Prostate gland (tissue), 2 donors: ENCODE data around the gene FBXL16. TPM values are rescaled to one million over a fixed set of nuclear protein-coding genes. Genes with fewer than 3 reads are reported as not detected.

Experiments
- DNase-seq: peaks from one replicate; pipeline ENCODE4 v3.0.0-alpha.2; 2019; ENCODE audit warnings: low spot score
- H3K27ac ChIP-seq, 2 donors: fragments of 200-600 bp; sonication (generic); 2 replicates each; pipeline ENCODE4 v1.5.1; 2017 to 2019
- H3K27me3 ChIP-seq: fragments of 200-600 bp; sonication (generic); replicated peaks from 2 replicates; pipeline ENCODE4 v1.5.1; 2019; ENCODE audit not compliant: insufficient read depth
- H3K36me3 ChIP-seq, 2 donors: fragments of 200-600 bp; sonication (generic); 1 replicate in 1 of 2; 2 replicates in 1 of 2; pipeline versions ENCODE4 v1.5.1 to v1.8.1; 2017 to 2019
- H3K4me1 ChIP-seq: fragments of 200-600 bp; sonication (generic); replicated peaks from 2 replicates; pipeline ENCODE4 v1.5.1; 2019
- H3K4me3 ChIP-seq, 2 donors: fragments of 200-600 bp; sonication (generic); 2 replicates each; pipeline ENCODE4 v1.5.1; 2017 to 2019
- H3K9me3 ChIP-seq: fragments of 200-600 bp; sonication (generic); 2 replicates; pipeline ENCODE4 v1.5.1; 2017
- POLR2A ChIP-seq: fragments of 450-650 bp; IDR thresholded peaks from one replicate; pipeline ENCODE4 v1.6.1; 2016; ENCODE audit warnings: antibody characterized with exemption, mild to moderate bottlenecking
- POLR2AphosphoS5 ChIP-seq: sonication (generic); formaldehyde crosslinking; IDR thresholded peaks from one replicate; pipeline ENCODE4 v1.6.1; 2017; ENCODE audit warnings: antibody characterized with exemption
- WGBS: methylation state at CpG from one replicate; pipeline ENCODE4 v1.1.5; 2018; 5-methylcytosine and 5-hydroxymethylcytosine counted together
- intact Hi-C: fragments of 100-400 bp; cut with DNase I; formaldehyde crosslinking; loops from one replicate; pipeline ENCODE4 v1.14.2; 2022
- total RNA-seq, 2 donors: library from RNA; depleted of rRNA; stranded (reverse); fragments of >200 nt; gene quantifications; one replicate each; pipeline ENCODE4 v1.1.0, GENCODE V29; 2016
- TF ChIP-seq, protein P1 (sequence below), 4 experiments: fragments of 200-600 bp in 2 of 4; fragments of 450-650 bp in 2 of 4; sonication (generic) in 2 of 4; IDR thresholded peaks; 1 replicate in 3 of 4; 2 replicates in 1 of 4; pipeline ENCODE4 v1.5.1; 2016 to 2019; ENCODE audit warnings: antibody characterized with exemption in 4 of 4, mild to moderate bottlenecking in 2 of 4, moderate library complexity in 2 of 4

Gene FBXL16
- total RNA-seq, 2 donors from 2014 or later: 6.1 to 9.1 TPM

DNA sequence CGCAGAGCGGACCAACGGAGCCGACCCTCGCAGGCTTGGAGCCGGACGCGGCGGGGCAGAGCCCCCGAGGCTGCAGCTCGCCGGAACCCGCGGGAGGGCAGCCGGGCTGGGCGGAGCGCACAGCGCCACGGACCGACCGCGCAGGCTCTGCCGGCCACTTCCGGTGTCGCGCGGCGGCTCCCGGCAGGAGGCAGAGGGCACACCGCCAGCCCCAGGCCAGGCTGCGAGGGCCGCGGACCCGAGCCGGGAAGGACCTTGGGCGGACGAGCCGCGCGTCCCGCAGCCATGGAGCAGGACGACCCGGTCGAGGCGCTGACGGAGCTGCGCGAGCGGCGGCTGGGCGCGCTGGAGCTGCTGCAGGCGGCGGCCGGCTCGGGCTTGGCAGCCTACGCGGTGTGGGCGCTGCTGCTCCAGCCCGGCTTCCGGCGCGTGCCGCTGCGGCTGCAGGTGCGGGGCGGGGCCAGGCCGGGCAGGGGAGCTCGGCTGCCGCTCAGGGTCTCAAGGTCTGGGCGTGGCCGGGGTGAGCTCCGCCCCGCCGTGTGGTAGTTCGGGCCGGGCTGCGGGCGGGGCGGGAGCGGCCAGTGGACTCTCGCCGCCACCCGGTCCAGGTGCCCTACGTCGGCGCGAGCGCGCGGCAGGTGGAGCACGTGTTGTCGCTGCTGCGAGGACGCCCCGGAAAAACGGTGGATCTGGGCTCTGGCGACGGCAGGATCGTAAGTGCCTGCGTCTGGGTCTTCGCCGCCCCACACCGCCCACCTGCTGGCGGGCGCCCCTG, 15.6 kb upstream of the FBXL16 start, which contains the start of gene ANTKMT:
ANTKMT (plus strand) TSS at position 157 of the 775 bp plus-strand sequence; CDS start at position 286, 129 bp downstream.
- DNase-seq: peak; percentile 65
- Histone ChIP-seq H3K9me3 (no peaks in the 10 kb centered on the region), H3K27me3 (no peaks in the 10 kb centered on the region), H3K36me3 (no peaks in the 10 kb centered on the region), H3K4me3 (peak within 1 kb of the TSS; percentile 61 to 79), H3K4me1 (peaks cover 18% of the 10 kb centered on the region), H3K27ac (peak within 1 kb of the TSS; percentile 51 to 76)
- WGBS: 17% methylated on average over 51 of the region's 106 CpGs
- TF ChIP-seq, protein P1, sequence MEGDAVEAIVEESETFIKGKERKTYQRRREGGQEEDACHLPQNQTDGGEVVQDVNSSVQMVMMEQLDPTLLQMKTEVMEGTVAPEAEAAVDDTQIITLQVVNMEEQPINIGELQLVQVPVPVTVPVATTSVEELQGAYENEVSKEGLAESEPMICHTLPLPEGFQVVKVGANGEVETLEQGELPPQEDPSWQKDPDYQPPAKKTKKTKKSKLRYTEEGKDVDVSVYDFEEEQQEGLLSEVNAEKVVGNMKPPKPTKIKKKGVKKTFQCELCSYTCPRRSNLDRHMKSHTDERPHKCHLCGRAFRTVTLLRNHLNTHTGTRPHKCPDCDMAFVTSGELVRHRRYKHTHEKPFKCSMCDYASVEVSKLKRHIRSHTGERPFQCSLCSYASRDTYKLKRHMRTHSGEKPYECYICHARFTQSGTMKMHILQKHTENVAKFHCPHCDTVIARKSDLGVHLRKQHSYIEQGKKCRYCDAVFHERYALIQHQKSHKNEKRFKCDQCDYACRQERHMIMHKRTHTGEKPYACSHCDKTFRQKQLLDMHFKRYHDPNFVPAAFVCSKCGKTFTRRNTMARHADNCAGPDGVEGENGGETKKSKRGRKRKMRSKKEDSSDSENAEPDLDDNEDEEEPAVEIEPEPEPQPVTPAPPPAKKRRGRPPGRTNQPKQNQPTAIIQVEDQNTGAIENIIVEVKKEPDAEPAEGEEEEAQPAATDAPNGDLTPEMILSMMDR (IDR thresholded peaks at IDR 0.05): peak in 2 of 4 experiments; percentile 49 to 56
- peak; percentile 39 for TF ChIP-seq POLR2A
- no peak for TF ChIP-seq POLR2AphosphoS5
- intact Hi-C loops: no loop called here

DNA sequence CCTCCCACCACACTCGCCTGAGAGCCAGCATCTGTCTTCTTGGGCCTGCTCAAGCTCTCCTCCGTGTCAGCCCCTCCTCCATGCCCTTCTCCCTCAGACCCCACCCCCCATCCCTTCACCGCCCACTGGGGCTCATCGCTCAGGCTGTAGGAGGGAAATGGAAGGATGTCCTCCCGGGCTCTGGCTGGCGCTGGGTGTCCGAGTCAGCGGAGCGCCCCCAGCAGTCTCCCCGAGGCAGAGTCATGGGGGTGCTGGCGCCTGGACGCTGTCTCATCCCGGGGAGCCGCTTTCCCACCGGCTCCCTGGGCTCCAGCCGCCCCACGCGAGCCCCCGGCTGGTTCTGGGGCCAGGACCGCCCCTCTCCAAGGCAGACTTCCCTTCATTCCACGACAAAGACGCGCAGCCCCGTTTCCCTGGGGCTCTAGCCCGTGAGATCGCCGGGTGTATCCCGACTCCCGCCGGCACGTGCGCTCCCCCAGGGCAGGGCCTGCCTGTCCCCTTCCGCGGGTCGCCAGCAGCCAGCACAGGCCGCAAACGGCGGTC, 14.9 kb upstream of the FBXL16 start:
- Histone ChIP-seq H3K36me3 (no peaks in the 10 kb centered on the region), H3K27me3 (no peaks in the 10 kb centered on the region), H3K27ac (peak overlapping the region; percentile 51 to 76), H3K4me3 (peak overlapping the region; percentile 61 to 79), H3K9me3 (no peaks in the 10 kb centered on the region), H3K4me1 (peaks cover 24% of the 10 kb centered on the region)
- intact Hi-C loops: no loop called here
- TF ChIP-seq, protein P1 (IDR thresholded peaks at IDR 0.05): no peak
- no peak for TF ChIP-seq POLR2AphosphoS5
- no peak for TF ChIP-seq POLR2A
- no peak for DNase-seq
- 1% methylated on average over 13 of the region's 38 CpGs for WGBS

DNA sequence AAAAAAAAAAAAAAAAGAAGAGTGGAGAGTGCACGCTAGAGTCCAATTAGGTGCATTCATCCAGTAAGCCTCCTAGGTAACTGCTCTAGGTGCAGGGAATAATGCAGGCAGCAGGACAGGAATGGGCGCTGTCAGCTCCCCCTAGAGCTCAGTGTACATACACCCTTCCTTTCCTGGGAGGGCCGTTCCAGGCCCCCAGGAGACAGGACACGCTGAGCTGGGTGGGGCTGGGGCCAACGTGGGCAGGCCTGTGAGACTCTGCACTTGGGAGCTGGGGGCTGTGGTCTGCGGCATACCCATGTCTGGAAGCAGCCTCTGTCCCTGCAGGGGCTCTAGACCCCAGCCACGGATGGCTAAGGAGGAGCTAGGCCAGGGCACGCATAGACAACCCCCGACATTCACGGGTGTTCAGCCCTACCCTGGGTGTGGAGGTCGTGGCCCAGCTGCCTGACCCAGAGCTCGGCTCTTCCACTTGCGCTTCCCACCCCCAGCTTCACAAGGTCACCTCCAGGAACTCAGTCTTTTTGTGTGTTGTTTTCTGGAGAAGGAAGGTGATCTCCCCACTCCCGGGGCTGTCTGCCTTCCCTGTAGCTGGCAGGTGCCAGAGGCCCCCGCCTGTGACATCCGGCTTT, 14.3 kb upstream of the FBXL16 start:
- Histone ChIP-seq H3K4me1 (peaks cover 25% of the 10 kb centered on the region), H3K27ac (no peak overlapping the region), H3K36me3 (no peaks in the 10 kb centered on the region), H3K9me3 (no peaks in the 10 kb centered on the region), H3K27me3 (no peaks in the 10 kb centered on the region), H3K4me3 (peak overlapping the region; percentile 61 to 79)
- intact Hi-C loops: no loop called here
- DNase-seq: no peak
- WGBS: 11% methylated on average over 12 of the region's 16 CpGs
- no peak for TF ChIP-seq POLR2A
- no peak for TF ChIP-seq POLR2AphosphoS5
- TF ChIP-seq, protein P1 (IDR thresholded peaks at IDR 0.05): no peak

DNA sequence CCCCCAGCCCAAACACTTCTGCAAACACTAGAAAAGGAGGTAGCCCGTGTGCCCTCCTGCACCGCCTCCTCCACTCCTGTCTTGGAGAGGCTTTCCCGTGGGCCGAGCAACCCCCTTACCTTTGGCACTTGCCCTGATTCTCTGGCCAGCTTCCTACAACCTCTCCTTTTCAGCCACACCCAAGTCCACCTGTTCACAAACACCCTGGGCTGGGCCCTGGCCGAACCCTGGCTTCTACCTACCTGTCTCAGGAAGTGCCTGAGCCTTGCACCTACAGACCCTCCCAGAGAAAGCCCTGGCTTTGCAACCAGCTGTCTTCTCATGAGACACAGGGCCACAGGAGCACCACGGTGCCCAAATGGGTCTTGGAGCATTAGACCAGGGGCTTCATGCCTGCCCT, 13.3 kb upstream of the FBXL16 start:
- Histone ChIP-seq H3K27ac (no peak overlapping the region), H3K36me3 (no peaks in the 10 kb centered on the region), H3K27me3 (no peaks in the 10 kb centered on the region), H3K9me3 (no peaks in the 10 kb centered on the region), H3K4me1 (peaks cover 29% of the 10 kb centered on the region), H3K4me3 (no peak overlapping the region)
- TF ChIP-seq POLR2AphosphoS5 (no peak), POLR2A (no peak)
- TF ChIP-seq, protein P1 (IDR thresholded peaks at IDR 0.05): no peak
- WGBS: 84% methylated on average over 6 of the region's 6 CpGs
- intact Hi-C loops: no loop called here
- DNase-seq: no peak
